HG03469 (cell line): ENCODE results near the gene FBXW11.
A peak's percentile ranks its signal among the peaks of the same experiment; 100 is the strongest.

Source experiments
- ATAC-seq: cut with Tn5 transposase; IDR thresholded peaks from one replicate; pipeline ENCODE4 v1.9.1; 2021; ENCODE audit warnings: mild to moderate bottlenecking, moderate library complexity, moderate number of reproducible peaks; ENCODE audit not compliant: unreplicated experiment

FBXW11 gene

DNA sequence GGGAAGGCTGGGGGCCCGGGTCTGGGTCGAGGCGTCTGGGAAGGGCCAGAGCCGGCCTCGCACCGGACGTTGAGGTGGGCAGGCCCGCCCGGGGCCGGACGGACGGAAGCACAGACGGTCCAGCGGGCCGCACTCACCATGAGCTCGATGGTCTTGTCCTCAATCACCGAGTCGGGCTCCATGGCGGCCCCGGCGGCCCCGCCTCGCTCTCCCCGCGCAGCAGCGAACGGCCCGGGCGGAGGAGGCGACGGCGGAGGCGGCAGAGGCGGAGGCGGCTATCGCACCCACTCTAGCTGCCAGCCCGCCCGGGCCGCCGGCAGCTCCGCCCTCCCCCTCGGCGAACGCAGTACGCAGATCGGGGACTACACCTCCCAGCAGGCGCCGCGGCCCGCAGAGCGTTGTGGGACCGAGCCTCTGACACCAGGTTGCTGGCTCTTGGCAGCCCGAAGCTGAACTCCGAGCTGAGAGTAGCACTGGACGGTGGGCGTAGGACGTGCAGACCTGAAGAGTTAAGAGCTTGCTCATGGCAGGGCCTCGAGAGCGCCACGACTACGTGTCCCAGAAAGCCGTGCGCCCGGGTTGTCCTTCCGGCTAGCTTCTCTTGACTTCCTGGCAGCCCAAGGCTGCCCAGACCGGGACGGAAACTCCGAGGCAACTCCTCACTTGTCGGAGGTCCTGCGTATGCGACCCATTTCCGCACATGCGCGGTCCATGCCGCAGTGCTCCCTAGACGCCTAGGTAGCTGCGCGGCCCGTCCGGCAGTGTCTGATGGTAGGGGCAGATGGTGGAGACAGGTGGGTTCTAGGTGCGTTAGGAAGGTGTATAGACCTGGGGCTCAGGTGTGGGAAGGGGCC, at the start of gene FBXW11:
FBXW11 (minus strand) TSS at position 318 of the 854 bp plus-strand sequence; CDS start at position 182, 136 bp downstream.
- ATAC-seq: peak; percentile 75

DNA sequence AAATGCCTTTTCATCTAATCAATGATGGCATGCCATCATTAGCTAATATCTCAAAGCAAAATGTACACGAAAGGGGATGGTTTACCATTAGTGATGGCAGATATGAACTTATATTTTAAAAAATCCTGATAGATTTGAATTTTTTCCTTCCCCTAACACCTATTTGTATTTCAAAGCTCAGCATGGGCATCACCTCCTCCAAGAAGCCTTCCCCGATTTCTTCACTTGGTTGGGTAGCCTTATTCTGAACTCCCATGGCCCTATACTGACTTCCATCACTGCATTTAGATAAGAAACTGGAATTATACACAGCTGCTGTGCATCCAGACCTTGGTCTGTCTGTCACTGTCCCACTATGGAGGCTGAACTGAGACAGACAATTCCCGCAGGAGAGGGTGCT, 49.6 kb upstream of the FBXW11 start:
- no peak for ATAC-seq

DNA sequence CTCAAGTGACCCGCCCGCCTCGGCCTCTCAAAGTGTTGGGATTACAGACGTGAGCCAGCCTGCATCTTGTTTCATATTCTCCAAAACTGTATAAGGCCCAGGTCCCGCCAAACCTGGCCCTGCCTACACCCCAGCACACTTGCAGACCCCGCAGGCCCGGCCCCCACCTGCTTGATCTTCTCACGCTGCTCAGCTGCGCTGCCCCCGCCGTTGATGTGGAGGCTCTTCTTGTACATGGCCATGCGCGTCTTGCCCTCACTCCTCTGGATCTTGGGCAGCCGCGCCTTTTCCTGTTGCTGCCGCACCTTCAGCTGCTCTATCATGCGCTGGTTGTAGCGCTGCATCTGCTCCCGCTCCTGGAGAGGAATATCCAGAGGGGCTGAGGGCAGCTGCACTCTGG, 49.0 kb upstream of the FBXW11 start:
- ATAC-seq: no peak

DNA sequence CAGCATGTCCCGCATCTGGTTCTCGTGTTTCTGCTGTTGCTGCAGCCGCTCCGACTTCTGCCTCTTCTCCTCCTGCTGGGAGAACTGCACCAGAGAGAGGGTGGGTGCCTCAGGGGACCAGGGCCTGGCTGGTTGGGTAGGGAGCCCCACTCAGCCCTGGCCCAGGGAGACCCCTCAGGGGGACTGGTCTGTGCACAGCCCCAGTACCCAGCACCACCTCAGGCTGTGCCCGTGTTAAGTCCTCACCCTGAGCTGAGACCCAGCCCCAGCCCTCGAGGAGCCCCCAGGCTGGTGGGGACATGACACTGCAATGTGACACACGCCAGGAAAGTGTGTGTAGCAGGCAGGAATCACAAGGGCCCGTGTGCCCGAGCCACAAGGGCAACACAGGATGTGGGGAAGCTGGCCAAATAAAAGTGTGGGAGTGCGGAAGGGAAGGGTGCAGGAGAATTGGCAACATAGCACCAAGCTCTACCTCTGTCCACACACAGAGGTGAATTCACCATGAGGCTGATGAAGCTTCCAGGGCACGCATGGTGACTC, 48.2 kb upstream of the FBXW11 start:
- ATAC-seq: no peak

DNA sequence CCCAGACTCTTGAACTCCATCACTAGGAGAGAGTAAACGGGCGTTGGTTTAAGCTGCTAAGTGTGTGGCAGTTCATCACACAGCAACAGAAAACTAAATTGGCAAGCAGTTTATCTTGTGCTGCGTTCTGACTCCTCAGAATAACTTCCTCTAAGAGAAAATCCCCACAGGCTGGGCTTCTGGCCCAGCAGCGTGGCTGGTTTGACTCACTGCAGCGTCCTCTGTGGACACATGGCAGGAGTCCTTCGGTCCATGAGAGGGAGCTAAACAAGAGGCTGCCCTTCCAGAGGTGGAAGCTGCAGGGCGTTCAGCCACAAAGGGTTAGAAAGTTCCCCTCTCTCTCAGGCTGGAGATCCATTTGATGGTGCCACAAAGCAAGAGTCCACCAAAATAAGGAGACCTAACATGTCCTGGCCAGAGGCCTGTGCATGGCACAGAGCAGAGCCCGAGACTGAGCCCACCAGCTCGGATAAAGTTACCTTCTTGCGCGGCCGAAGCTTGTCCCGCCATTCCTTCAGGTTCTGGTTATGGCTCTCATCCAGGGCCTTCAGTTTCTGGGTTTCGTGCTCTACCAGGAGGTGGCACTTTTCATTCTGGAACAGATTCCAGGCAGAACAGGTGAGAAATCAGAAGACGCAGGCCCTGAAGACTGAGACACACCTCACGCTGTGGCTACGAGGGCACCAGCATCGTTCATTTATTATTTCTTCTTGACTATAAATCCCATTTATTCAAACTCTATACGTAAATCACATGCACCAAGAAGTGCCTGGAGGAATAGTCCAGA, 46.2 kb upstream of the FBXW11 start:
- ATAC-seq: no peak

DNA sequence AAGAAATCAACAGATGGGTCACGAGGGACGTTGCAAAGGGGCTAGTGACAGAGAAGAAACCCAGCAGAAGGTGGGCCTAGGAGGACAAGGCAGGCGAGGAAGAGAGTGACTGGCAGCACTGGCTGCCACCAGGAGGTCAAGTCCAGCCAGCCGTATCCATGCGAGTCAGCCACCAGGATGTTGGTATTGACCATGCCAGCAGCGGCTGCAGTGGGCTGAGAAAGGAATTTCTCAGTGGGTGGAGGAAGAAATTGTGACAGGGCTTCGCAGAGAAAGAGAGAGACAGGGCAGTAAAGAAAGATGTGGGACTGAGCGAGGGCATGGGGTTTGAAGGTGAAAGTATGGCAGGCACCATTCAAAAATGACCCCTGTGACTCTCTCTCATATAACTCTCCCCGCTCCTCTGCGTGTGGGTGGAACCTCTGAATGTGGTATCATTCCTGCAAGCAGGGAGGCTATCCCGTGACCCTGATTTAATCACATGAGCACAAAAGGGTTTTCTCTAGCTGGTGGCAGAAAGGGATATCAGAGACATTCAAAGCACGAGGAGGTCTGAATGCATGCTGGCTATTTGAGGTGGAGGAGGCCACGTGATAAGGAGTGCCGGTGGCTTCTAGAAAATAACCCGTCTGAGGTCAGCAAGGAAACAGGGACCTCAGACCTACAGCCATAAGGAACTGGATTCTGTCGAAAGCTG, 45.4 kb upstream of the FBXW11 start:
- ATAC-seq: no peak

DNA sequence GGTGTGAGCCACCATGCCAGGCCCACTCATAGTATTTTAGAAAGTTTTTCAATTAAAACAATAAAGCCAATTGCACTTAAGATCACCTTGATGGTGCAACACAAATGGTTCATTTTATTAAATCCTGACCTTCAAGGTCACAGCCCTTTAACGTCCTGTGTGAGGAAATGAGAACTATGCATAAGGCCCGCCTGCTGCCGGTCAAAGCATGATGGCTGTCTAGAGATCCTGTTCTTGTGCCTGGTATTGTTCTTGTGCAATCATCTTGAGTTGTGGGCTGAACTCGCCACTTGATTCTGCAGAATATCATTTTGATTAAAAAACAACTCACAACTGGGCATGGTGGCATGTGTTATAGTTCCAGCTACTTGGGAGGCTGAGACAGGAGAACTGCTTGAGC, 43.6 kb upstream of the FBXW11 start:
- no peak for ATAC-seq

DNA sequence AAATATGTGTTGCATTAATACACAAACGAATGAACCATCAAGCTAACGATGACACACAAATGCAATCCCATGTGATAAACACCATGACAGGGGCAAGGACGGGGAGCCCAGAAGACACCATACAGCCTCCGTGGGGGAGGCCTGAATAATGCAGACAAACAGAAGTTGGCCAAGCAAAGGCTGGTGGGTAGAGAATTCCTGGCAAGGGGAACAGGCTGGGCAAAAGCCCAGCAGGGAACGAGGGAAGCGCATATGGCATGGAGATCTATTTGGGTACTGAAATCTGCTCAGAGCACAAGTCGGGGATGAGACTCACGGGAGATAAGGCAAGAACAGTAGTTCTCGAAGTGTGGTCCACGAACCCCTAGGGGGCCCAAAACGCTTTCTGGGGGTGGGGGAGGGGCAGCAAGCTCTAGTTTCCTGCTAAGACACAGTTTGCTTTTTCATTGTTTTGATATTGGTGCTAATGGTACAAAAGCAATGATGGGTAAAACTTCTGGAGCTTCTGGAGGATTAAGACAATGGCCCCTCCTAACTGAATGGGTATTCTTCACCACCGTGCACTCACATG, 42.9 kb upstream of the FBXW11 start:
- no peak for ATAC-seq

DNA sequence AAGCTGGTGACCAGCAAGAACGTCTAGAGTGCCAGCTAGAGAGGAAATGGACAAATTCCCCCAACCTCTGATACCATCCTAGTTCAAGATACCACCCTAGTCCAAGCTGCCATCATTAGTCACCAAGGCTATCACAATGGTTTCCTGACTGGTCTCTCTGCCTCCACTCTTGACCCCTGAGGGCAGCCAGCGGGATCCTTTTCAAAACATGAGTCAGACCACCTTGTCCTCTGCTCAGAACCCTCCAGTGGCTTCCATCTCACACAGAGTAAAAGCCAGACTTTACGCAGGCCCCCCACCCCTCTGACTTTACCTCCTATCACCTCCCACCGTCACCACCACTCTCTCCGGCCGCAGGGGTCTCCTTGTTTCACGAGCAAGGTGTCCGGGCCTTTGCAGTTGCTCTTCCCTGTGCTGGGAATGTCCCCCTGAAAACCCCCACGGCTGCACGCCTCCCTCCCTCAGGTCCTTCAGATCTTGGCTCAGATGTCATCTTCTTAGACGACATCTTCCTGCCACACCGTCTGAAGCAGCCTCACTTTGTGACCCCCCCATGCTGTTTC, 42.2 kb upstream of the FBXW11 start:
- no peak for ATAC-seq

DNA sequence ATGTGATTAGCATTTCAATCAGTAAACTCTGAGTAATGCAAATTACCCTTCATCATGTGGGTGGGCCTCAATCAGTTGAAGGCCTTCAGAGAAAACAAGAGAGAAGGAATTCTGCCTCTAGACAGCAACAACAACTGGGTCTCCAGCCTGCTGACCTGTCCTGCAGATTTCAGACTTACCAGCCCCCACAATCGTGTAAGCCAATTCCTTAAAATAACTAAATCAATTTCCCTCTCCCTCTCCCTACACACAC, 41.7 kb upstream of the FBXW11 start:
- ATAC-seq: no peak

DNA sequence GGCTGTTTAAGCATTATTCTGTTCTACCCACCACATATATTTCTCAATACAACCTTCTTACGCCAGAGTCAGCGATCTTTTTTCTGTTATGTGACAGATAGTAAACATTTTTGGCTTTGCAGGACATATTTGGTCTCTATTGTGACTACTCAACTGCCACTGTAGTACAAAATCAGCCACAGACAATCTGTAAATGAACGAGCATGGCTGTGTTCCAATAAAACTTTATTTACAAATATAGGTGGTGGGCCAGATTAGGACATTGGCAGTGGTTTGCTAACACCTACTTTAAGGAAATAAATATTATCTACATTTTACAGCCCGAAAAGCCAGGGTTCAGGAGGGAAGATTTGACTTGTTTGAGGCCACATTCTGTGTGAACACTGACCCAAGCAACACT, 40.2 kb upstream of the FBXW11 start:
- no peak for ATAC-seq

DNA sequence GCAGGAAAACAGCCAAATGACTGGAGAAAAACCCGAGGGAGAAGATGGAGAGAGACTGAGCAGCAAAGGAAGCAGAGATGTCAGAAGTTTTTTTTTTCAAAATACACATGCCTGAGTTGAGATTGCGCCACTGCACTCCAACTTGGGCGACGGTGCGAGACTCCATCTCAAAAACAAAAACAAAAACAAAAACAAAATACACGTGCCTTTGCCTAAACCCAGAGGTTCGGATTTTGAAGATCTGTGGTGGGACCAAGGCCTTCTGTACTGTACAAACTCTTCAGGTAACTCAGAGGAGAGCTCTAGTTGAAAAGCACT, 38.8 kb upstream of the FBXW11 start:
- no peak for ATAC-seq

DNA sequence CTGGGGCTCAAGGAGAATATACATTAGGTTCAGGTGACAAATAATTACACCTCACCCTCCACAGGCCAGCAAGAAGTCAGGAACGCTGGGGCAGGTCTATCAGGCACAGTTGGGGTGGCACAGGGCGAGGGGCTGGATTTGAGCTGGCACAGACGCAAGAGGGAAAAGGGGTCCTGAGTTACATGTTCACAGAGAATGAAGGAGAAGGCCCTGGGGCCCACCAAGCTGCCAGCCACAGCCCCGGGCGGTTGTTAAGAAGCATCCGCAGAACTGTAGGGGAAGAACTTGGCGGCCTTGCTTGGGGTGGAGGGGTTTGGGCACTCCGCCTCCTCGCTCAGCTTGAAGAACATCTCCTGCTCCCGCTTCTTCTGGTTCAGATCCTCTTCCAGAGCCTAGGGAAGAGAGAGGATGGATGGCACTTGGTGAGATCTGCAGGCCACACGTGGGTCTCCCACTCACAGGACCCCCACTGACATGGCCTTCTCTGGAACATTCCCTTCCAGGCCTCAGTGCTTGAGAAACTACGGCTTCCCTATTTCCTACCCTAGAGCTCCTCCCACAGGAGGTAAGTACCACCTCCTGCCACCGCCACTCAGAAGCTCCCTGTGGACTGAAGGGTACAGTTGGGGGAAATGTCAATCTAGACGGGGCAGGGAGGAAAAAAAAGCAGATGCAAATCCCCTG, 38.3 kb upstream of the FBXW11 start:
- no peak for ATAC-seq

DNA sequence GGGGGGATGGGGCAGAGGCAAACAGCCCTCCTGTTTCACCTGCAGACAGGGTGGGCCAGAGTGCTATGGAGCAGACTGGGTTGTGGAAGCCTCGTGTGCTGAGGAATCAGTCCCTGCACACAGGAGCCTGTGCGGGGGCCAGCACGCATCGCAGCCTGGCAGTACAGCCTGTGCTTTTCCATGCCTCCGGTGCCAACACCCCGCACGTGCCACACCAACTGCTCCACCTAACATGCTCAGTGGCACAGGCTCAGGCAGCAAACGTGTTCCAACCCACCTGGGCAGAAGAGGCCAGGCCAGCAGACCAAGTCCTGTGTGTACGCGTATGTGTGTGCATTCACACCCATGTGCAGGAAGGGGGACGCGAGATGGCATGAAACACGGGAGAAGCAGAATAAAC, 37.4 kb upstream of the FBXW11 start:
- no peak for ATAC-seq

DNA sequence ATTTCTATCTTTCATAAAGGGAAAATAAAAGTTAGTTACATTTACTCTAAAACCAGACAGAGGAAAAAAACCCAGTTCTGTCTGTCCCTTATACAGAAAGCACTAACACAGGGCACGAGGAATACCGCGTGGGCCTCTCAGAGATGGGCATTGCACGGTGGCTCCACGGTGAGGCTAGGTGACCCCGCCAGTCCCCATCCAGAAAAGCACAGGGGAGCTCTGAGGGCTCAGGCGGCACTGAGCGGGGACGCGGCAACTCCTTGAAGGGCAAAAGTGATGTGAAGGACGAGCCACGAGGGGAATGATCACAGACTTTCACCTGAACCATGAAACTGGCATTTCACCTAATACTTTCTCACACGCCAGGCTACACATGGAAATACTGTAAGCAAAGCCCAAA, 35.7 kb upstream of the FBXW11 start:
- ATAC-seq: no peak

DNA sequence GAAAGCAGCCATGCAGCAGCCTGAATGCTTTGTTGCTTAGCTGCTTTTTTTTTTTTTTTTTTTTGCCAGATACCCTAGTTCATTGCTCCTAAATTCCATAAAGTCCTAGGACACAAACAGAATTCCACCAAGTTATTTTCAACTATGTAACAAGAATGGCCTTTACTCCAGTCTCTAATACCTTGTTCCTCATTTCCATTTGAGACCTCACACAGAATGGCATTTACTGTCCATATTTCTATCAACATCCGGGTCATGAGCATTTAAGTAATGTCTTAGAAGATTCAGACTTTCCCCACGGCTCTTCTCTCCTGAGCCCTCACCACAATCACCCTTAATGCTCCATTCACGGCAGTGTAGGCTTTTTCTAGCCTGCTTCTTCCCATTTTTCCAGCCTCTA, 31.7 kb upstream of the FBXW11 start:
- no peak for ATAC-seq

DNA sequence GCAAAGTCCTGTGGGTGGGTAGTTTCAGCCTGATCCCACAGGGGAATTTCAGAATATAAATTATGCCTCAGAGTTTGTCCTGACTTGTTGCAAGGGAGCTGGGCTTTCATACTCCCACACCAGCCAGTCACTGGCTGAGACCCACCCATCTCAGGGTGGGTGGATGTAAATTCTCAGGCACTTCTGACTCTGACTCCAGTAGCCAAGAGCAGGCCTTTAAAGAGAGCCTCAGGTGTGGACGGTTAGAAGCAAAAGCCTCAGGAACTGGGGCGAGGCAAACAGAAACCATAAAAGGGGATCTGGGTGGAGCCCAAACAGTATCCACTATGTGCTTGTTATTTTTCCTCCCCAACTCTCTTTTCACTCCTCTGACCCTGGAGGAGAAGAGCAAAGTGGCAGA, 28.6 kb upstream of the FBXW11 start:
- peak; percentile 75 for ATAC-seq

DNA sequence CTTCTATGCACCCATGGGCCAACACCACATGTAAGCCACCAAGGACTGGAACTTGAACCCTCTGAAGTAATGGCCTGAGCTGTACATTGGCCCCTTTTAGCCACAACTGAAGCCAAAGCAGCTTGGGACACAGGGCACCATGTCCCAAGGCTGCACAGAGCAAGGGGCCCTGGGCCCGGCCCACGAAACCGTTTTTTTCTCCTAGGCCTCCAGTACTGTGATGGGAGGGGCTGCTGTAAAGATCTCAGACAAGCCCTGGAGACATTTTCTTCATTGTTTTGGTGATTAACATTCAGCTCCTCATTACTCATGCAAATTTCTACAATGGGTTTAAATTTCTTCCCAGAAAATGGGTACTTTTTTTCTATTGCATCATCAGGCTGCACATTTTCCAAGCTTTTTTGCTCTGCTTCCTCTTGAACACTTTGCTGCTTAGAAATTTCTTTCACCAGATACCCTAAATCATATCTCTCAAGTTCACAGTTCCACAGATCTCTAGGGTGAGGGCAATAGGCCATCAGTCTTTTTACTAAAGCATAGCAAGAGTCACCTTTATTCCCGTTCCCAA, 25.5 kb upstream of the FBXW11 start:
- ATAC-seq: no peak

DNA sequence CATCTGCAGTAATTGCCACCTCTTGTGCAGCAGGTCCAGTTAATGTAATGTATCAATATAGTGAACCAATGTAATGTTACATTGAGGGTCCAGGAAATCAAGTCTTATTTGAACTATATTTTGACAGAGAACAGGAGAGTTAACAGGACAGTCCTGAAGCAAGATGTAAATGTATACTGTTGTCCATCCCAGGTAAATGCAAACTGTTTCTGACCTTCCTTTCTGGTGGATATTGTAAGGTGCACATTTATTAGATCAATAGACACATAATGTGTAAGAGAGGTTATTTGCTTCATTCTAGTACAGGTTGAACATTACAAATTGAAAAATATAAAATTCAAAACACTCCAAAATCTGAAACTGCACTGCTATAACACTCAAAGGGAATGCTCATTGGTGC, 23.4 kb upstream of the FBXW11 start:
- no peak for ATAC-seq

DNA sequence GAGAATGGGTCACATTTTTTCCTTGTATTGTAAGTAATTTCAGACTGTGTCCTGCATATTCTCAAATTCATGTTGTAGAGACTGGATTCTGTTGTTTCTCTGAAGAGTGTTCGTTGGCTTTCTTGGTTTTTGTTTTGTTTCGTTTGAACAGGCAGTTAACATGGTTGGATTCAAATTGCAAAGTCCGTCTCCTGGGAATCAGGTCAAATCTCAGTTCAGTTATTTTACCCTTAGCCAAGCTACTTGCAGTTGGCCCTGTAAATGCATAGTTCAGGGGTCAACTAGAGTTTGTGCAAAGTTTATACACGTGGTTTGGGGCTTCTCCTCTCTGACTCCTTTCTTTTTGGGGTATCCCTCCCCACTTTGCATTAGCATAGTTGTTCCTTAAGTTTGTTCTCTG, 21.7 kb upstream of the FBXW11 start:
- ATAC-seq: no peak
